H9 (cell line): ENCODE data around the gene TCEA2. TPM values are rescaled to one million over a fixed set of nuclear protein-coding genes. Genes with fewer than 3 reads are reported as not detected.

ENCODE experiments used
- DNase-seq: peaks from one replicate; pipeline ENCODE4 v3.0.0-alpha.2; 2017
- H2AFZ ChIP-seq: one replicate; pipeline ENCODE4 v1.6.1; 2013; ENCODE audit warnings: mild to moderate bottlenecking, low read length, control low read depth, moderate library complexity
- H2AK5ac ChIP-seq: 2 replicates; pipeline ENCODE4 v1.6.1; 2013; ENCODE audit warnings: low read length, control low read depth, mixed read lengths; ENCODE audit not compliant: insufficient read length
- H2BK120ac ChIP-seq: one replicate; pipeline ENCODE4 v1.6.1; 2013; ENCODE audit warnings: low read depth, mild to moderate bottlenecking, low read length, control low read depth, inconsistent platforms; ENCODE audit not compliant: poor library complexity, severe bottlenecking
- H2BK12ac ChIP-seq: 2 replicates; pipeline ENCODE4 v1.6.1; 2013; ENCODE audit warnings: low read length, control low read depth, mixed read lengths, low read depth; ENCODE audit not compliant: insufficient read length
- H2BK15ac ChIP-seq: 2 replicates; pipeline ENCODE4 v1.6.1; 2013; ENCODE audit warnings: low read depth, low read length, control low read depth
- H2BK20ac ChIP-seq: one replicate; pipeline ENCODE4 v1.6.1; 2013; ENCODE audit warnings: low read depth, mild to moderate bottlenecking, low read length, control low read depth, inconsistent platforms; ENCODE audit not compliant: poor library complexity, severe bottlenecking
- H2BK5ac ChIP-seq: 2 replicates; pipeline ENCODE4 v1.6.1; 2013; ENCODE audit warnings: low read length, control low read depth, mixed read lengths; ENCODE audit not compliant: insufficient read length
- H3K14ac ChIP-seq: 2 replicates; pipeline ENCODE4 v1.6.1; 2013; ENCODE audit warnings: low read length, control low read depth; ENCODE audit not compliant: insufficient read depth
- H3K18ac ChIP-seq: 2 replicates; pipeline ENCODE4 v1.6.1; 2013; ENCODE audit warnings: low read depth, mild to moderate bottlenecking, mixed read lengths, low read length, control low read depth; ENCODE audit not compliant: insufficient read length
- H3K23ac ChIP-seq: 2 replicates; pipeline ENCODE4 v1.6.1; 2013; ENCODE audit warnings: low read length, control low read depth, mixed read lengths, low read depth; ENCODE audit not compliant: insufficient read length
- H3K23me2 ChIP-seq: 2 replicates; pipeline ENCODE4 v1.6.1; 2013; ENCODE audit warnings: low read depth, mild to moderate bottlenecking, mixed read lengths, low read length, control low read depth; ENCODE audit not compliant: insufficient read length, poor library complexity, severe bottlenecking
- H3K27ac ChIP-seq: 2 replicates; pipeline ENCODE4 v1.5.1; 2013; ENCODE audit warnings: low read length, control low read depth, mixed read lengths, low read depth; ENCODE audit not compliant: insufficient read length
- H3K27me3 ChIP-seq: 2 replicates; pipeline ENCODE4 v1.6.1; 2013; ENCODE audit warnings: low read length, control low read depth, inconsistent platforms; ENCODE audit not compliant: insufficient read depth
- H3K4ac ChIP-seq: 2 replicates; pipeline ENCODE4 v1.6.1; 2013; ENCODE audit warnings: low read depth, mild to moderate bottlenecking, control low read depth, inconsistent platforms, low read length, moderate library complexity
- H3K4me1 ChIP-seq: 2 replicates; pipeline ENCODE4 v1.6.1; 2013; ENCODE audit warnings: low read length, control low read depth, inconsistent platforms; ENCODE audit not compliant: insufficient read depth
- H3K4me2 ChIP-seq: 2 replicates; pipeline ENCODE4 v1.6.1; 2013; ENCODE audit warnings: low read length, control low read depth, mixed read lengths; ENCODE audit not compliant: insufficient read length, insufficient read depth
- H3K56ac ChIP-seq: 2 replicates; pipeline ENCODE4 v1.6.1; 2013; ENCODE audit warnings: low read depth, mild to moderate bottlenecking, mixed read lengths, low read length, control low read depth; ENCODE audit not compliant: insufficient read length
- H3K79me1 ChIP-seq: 2 replicates; pipeline ENCODE4 v1.6.1; 2013; ENCODE audit warnings: low read depth, mild to moderate bottlenecking, moderate library complexity, low read length, control low read depth, inconsistent platforms; ENCODE audit not compliant: insufficient read depth, poor library complexity, severe bottlenecking
- H3K79me2 ChIP-seq: 2 replicates; pipeline ENCODE4 v1.6.1; 2013; ENCODE audit warnings: low read length, control low read depth, inconsistent platforms; ENCODE audit not compliant: insufficient read depth
- H3K9ac ChIP-seq: 2 replicates; pipeline ENCODE4 v1.6.1; 2013; ENCODE audit warnings: low read length, control low read depth, mixed read lengths; ENCODE audit not compliant: insufficient read length; ENCODE audit errors: extremely low read depth
- H3K9me3 ChIP-seq: one replicate; pipeline ENCODE4 v1.6.1; 2013; ENCODE audit warnings: low read depth, low read length, inconsistent platforms; ENCODE audit not compliant: control insufficient read depth
- H3T11ph ChIP-seq: one replicate; pipeline ENCODE4 v1.6.1; 2013; ENCODE audit warnings: mild to moderate bottlenecking, low read length, control low read depth, inconsistent platforms
- H4K20me1 ChIP-seq: one replicate; pipeline ENCODE4 v1.6.1; 2013; ENCODE audit not compliant: control insufficient read depth, insufficient read length, insufficient read depth
- H4K5ac ChIP-seq: 2 replicates; pipeline ENCODE4 v1.6.1; 2013; ENCODE audit warnings: low read depth, mild to moderate bottlenecking, mixed read lengths, low read length, control low read depth; ENCODE audit not compliant: insufficient read length
- H4K8ac ChIP-seq: replicated peaks from 2 replicates; pipeline ENCODE4 v1.6.1; 2013; ENCODE audit warnings: low read length, control low read depth, mixed read lengths, low read depth; ENCODE audit not compliant: insufficient read length
- H4K91ac ChIP-seq: 2 replicates; pipeline ENCODE4 v1.6.1; 2013; ENCODE audit warnings: low read depth, mild to moderate bottlenecking, moderate library complexity, mixed read lengths, low read length, control low read depth; ENCODE audit not compliant: insufficient read length
- H3K27ac Mint-ChIP-seq, 3 experiments: 2 replicates in 2 of 3; 3 replicates in 1 of 3; pipeline ENCODE4 v1.8.0; 2020 to 2021; ENCODE audit warnings: mixed read lengths in 3 of 3, mild to moderate bottlenecking in 1 of 3, moderate library complexity in 1 of 3
- H3K27me3 Mint-ChIP-seq: 2 replicates; pipeline ENCODE4 v1.8.0; 2021; ENCODE audit warnings: low read depth, mild to moderate bottlenecking, moderate library complexity, mixed read lengths
- H3K36me3 Mint-ChIP-seq, 3 experiments: 2 replicates in 2 of 3; 3 replicates in 1 of 3; pipeline ENCODE4 v1.8.0; 2020 to 2021; ENCODE audit warnings: low read depth in 3 of 3, mixed read lengths in 3 of 3; ENCODE audit not compliant: insufficient read depth in 1 of 3
- H3K4me1 Mint-ChIP-seq, 2 experiments: 2 replicates each; pipeline ENCODE4 v1.8.0; 2020; ENCODE audit warnings: mixed read lengths in 2 of 2
- H3K4me3 Mint-ChIP-seq, 2 experiments: 2 replicates in 1 of 2; 3 replicates in 1 of 2; pipeline ENCODE4 v1.8.0; 2020 to 2021; ENCODE audit warnings: mild to moderate bottlenecking in 2 of 2, mixed read lengths in 2 of 2, moderate library complexity in 1 of 2
- H3K9me3 Mint-ChIP-seq, 2 experiments: 2 replicates in 1 of 2; 3 replicates in 1 of 2; pipeline ENCODE4 v1.8.0; 2020; ENCODE audit warnings: mild to moderate bottlenecking in 2 of 2, mixed read lengths in 2 of 2, moderate library complexity in 1 of 2
- WGBS: extraction: QIAGEN DNeasy Blood & Tissue Kit; methylation state at CpG from one replicate; pipeline ENCODE4 v1.1.7; 2013; ENCODE audit warnings: missing lambda C conversion rate, low lambda C conversion rate, mixed read lengths; ENCODE audit not compliant: insufficient read length; ENCODE audit errors: extremely low coverage; 5-methylcytosine and 5-hydroxymethylcytosine counted together
- total RNA-seq: library from RNA; stranded (reverse); gene quantifications from 2 replicates; pipeline ENCODE4 v1.2.1, GENCODE V29; 2021
- TF ChIP-seq, protein P1 (sequence below): fragments of 200-600 bp; sonication (generic); conservative IDR thresholded peaks from 3 replicates; pipeline ENCODE4 v1.8.0; 2021; ENCODE audit warnings: antibody characterized with exemption, mild to moderate bottlenecking

Gene TCEA2
- total RNA-seq, 1 experiment from 2014 or later, result 51.7 TPM

DNA sequence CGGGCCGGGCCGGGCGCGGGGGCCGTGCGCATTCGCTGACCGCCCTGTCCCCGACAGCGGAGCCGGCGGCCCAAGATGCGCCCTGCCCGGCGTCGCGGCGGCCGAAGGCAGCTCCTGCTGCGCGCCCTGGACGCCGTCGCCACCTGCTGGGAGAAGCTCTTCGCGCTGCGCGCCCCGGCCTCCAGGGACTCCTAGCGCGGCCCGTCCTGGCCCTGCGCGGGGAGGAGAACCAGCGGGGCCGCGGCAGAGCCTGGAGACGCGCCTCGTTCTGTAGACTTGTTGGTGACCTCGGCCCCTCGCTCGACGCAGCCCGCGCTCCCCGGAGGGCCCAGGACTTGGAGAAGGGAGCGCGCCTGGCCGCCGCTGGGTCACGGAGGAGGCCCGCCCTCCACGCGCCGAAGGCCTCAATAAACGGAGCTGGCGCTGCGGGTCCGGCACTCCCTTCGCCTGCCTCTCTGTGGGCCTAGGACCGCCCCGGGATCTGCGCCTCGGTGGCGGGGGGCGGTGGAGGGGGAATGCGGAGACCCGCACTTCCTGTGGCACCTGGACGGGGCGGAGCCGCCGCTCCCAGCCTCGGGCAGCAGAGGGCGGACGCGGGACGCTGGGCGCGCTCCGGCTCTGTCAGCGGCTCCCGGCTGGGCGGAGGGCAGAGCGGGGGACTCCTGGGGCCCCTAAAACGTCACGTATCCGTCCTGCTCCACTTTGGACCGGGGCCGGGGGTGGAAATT, 24.3 kb upstream of the TCEA2 start:
- peaks cover 14% of the 10 kb centered on the region for H3K23me2 ChIP-seq
- no peak overlapping the region for H3K9ac ChIP-seq
- peaks cover 13% of the 10 kb centered on the region; the same call in 1 of the 2 replicates for H3K27me3 ChIP-seq
- H3T11ph ChIP-seq, result no peak overlapping the region
- Mint-ChIP-seq H3K4me1 (peaks cover 25% of the 10 kb centered on the region in 2 experiments), H3K27me3 (peaks cover 48% of the 10 kb centered on the region), H3K36me3 (peaks cover 0 to 11% (median 9%) of the 10 kb centered on the region in 3 experiments; a peak in 5 of 7 replicates), H3K4me3 (peak overlapping the region; percentile 57 to 79), H3K27ac (no peak overlapping the region), H3K9me3 (peaks cover 0 to 2% of the 10 kb centered on the region in 2 experiments; a peak in 1 of 5 replicates)
- no peak overlapping the region for H3K14ac ChIP-seq
- no peak overlapping the region for H2BK120ac ChIP-seq
- no peak overlapping the region for H2AFZ ChIP-seq
- no peaks in the 10 kb centered on the region for H3K9me3 ChIP-seq
- H3K56ac ChIP-seq, result no peak overlapping the region
- H3K4ac ChIP-seq, result no peak overlapping the region
- H2BK5ac ChIP-seq, result no peak overlapping the region
- H4K91ac ChIP-seq, result no peak overlapping the region
- no peak overlapping the region for H3K27ac ChIP-seq
- H2BK15ac ChIP-seq, result no peak overlapping the region
- peaks cover 5% of the 10 kb centered on the region for H3K4me1 ChIP-seq
- H4K20me1 ChIP-seq, result no peaks in the 10 kb centered on the region
- no peak overlapping the region for H4K8ac ChIP-seq
- no peak overlapping the region for H3K23ac ChIP-seq
- TF ChIP-seq, protein P1, sequence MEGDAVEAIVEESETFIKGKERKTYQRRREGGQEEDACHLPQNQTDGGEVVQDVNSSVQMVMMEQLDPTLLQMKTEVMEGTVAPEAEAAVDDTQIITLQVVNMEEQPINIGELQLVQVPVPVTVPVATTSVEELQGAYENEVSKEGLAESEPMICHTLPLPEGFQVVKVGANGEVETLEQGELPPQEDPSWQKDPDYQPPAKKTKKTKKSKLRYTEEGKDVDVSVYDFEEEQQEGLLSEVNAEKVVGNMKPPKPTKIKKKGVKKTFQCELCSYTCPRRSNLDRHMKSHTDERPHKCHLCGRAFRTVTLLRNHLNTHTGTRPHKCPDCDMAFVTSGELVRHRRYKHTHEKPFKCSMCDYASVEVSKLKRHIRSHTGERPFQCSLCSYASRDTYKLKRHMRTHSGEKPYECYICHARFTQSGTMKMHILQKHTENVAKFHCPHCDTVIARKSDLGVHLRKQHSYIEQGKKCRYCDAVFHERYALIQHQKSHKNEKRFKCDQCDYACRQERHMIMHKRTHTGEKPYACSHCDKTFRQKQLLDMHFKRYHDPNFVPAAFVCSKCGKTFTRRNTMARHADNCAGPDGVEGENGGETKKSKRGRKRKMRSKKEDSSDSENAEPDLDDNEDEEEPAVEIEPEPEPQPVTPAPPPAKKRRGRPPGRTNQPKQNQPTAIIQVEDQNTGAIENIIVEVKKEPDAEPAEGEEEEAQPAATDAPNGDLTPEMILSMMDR, result peak; percentile 84
- WGBS, result no CpG with 5 or more reads among the region's 91 CpGs
- no peak overlapping the region for H4K5ac ChIP-seq
- no peaks in the 10 kb centered on the region for H3K79me2 ChIP-seq
- no peaks in the 10 kb centered on the region for H3K79me1 ChIP-seq
- H2BK20ac ChIP-seq, result no peak overlapping the region
- H3K4me2 ChIP-seq, result peak overlapping the region; percentile 32
- no peak overlapping the region for H2AK5ac ChIP-seq
- DNase-seq, result peak; percentile 89
- no peak overlapping the region for H3K18ac ChIP-seq
- H2BK12ac ChIP-seq, result no peak overlapping the region
